ENCODE measurements around the gene PCTP. TPM values are rescaled to one million over a fixed set of nuclear protein-coding genes. Genes with fewer than 3 reads are reported as not detected.

Gene PCTP
- 10 to 100 TPM; 22.6 to 24.0 TPM for total RNA-seq
- polyA plus RNA-seq (ENCODE audit: insufficient read depth, low read depth, low replicate concordance) = 32.0 TPM
- long read RNA-seq, donor 1, transcript PCTP-201 (6 exons, 2,044 nt) = major isoform, 7 of 7 reads
- long read RNA-seq, donor 1, partial matches to known transcripts = 0 of 7 reads
- long read RNA-seq, donor 1, other reads (novel, unspliced or antisense) = 0 of 7 reads
- long read RNA-seq, donor 2, transcript PCTP-201 (6 exons, 2,044 nt) = major isoform, 8 of 11 reads
- long read RNA-seq, donor 2, partial matches to known transcripts = 0 of 11 reads
- long read RNA-seq, donor 2, other reads (novel, unspliced or antisense) = 0 of 11 reads

DNA sequence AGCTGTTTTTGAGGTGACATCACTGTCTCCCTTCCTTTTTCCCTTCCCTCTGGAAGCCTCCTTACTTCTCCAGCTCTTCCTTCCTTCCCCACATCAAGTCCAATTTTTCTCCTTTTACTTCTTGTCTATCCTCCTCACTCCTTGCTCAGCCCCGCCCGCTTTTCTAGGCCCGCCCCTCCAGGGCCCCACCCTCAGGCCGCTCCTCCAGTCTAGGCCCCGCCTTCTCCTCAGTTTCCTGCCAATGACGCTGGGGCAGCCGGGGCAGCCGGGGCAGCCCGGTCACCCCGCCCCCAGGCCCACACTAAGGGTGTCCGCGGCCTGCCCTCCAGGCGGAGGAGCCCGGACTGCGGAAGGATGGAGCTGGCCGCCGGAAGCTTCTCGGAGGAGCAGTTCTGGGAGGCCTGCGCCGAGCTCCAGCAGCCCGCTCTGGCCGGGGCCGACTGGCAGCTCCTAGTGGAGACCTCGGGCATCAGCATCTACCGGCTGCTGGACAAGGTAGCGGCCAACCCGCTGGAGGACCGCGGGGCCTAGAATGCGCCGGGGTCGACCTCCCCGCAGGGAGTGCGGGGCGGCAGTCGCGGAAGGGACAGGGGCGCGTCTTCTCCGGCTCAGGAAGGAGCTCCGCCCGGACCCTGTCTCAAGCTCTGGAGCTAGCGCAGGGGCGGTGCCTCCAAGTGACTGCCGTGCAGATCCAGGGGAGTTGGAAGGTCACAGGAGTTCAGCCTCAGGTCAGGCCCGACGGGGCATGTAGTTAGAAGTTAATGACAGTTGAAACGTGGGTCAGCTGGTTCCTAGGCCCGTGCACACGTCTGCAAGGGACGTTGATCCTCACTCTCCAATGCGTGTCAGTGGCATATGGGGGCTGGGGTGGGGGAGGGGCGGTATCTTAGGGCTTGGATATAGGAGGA lies at the start of gene PCTP:
Gene PCTP (plus strand): TSS at position 302 of the 908 bp plus-strand sequence. CDS start 53 bp downstream, at position 355.
- H3K27me3 ChIP-seq = no peaks in the 10 kb centered on the region
- WGBS, 2 donors = 0% methylated on average over 15 to 48 of the region's 53 CpGs
- peaks cover 7% of the 10 kb centered on the region for H3K4me1 ChIP-seq
- TF ChIP-seq, protein P1, sequence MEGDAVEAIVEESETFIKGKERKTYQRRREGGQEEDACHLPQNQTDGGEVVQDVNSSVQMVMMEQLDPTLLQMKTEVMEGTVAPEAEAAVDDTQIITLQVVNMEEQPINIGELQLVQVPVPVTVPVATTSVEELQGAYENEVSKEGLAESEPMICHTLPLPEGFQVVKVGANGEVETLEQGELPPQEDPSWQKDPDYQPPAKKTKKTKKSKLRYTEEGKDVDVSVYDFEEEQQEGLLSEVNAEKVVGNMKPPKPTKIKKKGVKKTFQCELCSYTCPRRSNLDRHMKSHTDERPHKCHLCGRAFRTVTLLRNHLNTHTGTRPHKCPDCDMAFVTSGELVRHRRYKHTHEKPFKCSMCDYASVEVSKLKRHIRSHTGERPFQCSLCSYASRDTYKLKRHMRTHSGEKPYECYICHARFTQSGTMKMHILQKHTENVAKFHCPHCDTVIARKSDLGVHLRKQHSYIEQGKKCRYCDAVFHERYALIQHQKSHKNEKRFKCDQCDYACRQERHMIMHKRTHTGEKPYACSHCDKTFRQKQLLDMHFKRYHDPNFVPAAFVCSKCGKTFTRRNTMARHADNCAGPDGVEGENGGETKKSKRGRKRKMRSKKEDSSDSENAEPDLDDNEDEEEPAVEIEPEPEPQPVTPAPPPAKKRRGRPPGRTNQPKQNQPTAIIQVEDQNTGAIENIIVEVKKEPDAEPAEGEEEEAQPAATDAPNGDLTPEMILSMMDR (IDR thresholded peaks at IDR 0.05) = peak in 1 of 3 experiments; percentile 37
- no peak for TF ChIP-seq POLR2A (IDR thresholded peaks at IDR 0.05)
- peak within 1 kb of the TSS; percentile 92 to 93 for H3K4me3 ChIP-seq
- peak; percentile 97 for DNase-seq
- H3K9me3 ChIP-seq = no peaks in the 10 kb centered on the region
- peak within 1 kb of the TSS; percentile 91 to 92 for H3K27ac ChIP-seq
- intact Hi-C loops (cut with DNase I; ENCODE audit: low total_unique reads) = no loop called here
- no peaks in the 10 kb centered on the region for H3K36me3 ChIP-seq (ENCODE audit: low read depth, missing control alignments)

DNA sequence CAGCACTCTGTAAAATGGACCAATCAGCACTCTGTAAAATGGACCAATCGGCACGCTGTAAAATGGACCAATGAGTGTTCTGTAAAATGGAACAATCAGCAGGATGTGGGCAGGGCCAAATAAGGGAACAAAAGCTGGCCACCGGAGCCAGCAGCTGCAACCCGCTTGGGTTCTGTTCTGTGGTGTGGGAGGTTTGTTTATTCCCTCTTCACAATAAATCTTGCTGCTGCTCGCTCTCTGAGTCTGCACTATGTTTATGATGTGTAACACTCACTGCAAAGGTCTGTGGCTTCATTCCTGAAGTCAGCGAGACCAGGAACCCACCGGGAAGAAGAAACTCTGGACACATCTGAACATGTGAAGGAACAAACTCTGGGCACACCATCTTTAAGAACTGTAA lies 48.7 kb upstream of the PCTP start:
- no peaks in the 10 kb centered on the region for H3K27me3 ChIP-seq
- no peak overlapping the region for H3K27ac ChIP-seq
- H3K4me3 ChIP-seq = no peak overlapping the region
- no peaks in the 10 kb centered on the region for H3K4me1 ChIP-seq
- 58 to 64% methylated on average over 7 of the region's 7 CpGs for WGBS, 2 donors
- TF ChIP-seq POLR2A (IDR thresholded peaks at IDR 0.05) = no peak
- TF ChIP-seq, protein P1 (IDR thresholded peaks at IDR 0.05) = no peak
- no peaks in the 10 kb centered on the region for H3K9me3 ChIP-seq
- no peaks in the 10 kb centered on the region for H3K36me3 ChIP-seq (ENCODE audit: low read depth, missing control alignments)
- DNase-seq = peak; percentile 30
- intact Hi-C loops (cut with DNase I; ENCODE audit: low total_unique reads) = no loop called here

DNA sequence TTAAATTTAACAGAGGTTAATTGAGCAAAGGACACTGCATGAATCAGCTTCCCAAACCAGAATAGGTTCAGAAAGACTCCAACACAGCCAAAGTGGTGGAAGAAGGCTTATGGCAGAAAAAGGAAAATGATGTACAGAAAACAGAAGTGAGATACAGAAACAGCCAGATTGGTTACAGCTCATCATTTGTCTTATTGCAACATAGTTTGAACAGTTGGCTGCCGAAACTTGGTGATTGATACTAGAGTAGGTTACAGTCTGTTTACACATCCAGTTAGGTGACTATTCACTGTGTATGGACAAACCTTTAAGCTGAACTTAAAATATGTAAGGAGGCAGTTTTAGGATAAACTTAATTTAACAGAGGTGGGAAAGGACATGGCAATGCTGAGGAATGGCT lies 46.5 kb upstream of the PCTP start:
- Histone ChIP-seq H3K27me3 (no peaks in the 10 kb centered on the region), H3K27ac (no peak overlapping the region), H3K4me3 (no peak overlapping the region), H3K9me3 (no peaks in the 10 kb centered on the region), H3K4me1 (no peaks in the 10 kb centered on the region), H3K36me3 (ENCODE audit: low read depth, missing control alignments) (no peaks in the 10 kb centered on the region)
- WGBS, 2 donors = 68 to 85% methylated on average over 1 of the region's 1 CpG
- intact Hi-C loops (cut with DNase I; ENCODE audit: low total_unique reads) = no loop called here
- no peak for DNase-seq
- TF ChIP-seq POLR2A (IDR thresholded peaks at IDR 0.05) = no peak
- TF ChIP-seq, protein P1 (IDR thresholded peaks at IDR 0.05) = no peak

DNA sequence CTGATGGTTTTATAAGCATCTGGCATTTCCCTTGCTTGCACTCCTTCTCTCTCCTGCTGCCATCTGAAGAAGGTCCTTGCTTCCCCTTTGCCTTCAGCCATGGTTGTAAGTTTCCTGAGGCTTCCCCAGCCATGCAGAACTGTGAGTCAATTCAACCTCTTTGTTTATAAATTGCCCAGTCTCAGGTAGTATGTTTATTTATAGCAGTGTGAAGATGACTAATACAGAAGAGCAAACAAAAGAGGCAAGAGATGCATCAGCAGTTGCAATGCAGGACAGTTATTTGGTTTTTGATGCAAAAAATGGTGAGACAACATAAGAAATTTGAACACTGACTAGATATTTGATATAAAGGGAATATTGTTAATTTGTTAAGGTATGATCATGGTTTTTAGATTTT lies 45.0 kb upstream of the PCTP start:
- DNase-seq = no peak
- intact Hi-C loops (cut with DNase I; ENCODE audit: low total_unique reads) = no loop called here
- TF ChIP-seq POLR2A (IDR thresholded peaks at IDR 0.05) = no peak
- TF ChIP-seq, protein P1 (IDR thresholded peaks at IDR 0.05) = no peak
- Histone ChIP-seq H3K4me3 (no peak overlapping the region), H3K4me1 (no peaks in the 10 kb centered on the region), H3K36me3 (ENCODE audit: low read depth, missing control alignments) (no peaks in the 10 kb centered on the region), H3K27me3 (no peaks in the 10 kb centered on the region), H3K27ac (no peak overlapping the region), H3K9me3 (no peaks in the 10 kb centered on the region)

Data from testis (tissue), 5 donors.